SW 1271 (cell line): Measurements from ENCODE around the gene IGLL5.
A peak's percentile ranks its signal among the peaks of the same experiment; 100 is the strongest.
"Not testable (repeated sequence)": the region's sequence is repeated elsewhere in the genome, so short reads cannot be mapped to it uniquely, and the experiment has no call there.

Experiments
- DNase-seq, 2 experiments: peaks; one replicate each; lab custom pipeline; 2025; lab: John Stamatoyannopoulos, UW

The IGLL5 gene

GRCh38 chr22:22884010-22884887, 3.4 kb upstream of the IGLL5 start:
- peak; percentile 10 to 32 for DNase-seq

GRCh38 chr22:22884888-22885840, 2.5 kb upstream of the IGLL5 start:
- DNase-seq, result no peak

- DNase-seq, result no peak
Observed at GRCh38 chr22:22886546-22886945, 1.1 kb upstream of the IGLL5 start.

DNA sequence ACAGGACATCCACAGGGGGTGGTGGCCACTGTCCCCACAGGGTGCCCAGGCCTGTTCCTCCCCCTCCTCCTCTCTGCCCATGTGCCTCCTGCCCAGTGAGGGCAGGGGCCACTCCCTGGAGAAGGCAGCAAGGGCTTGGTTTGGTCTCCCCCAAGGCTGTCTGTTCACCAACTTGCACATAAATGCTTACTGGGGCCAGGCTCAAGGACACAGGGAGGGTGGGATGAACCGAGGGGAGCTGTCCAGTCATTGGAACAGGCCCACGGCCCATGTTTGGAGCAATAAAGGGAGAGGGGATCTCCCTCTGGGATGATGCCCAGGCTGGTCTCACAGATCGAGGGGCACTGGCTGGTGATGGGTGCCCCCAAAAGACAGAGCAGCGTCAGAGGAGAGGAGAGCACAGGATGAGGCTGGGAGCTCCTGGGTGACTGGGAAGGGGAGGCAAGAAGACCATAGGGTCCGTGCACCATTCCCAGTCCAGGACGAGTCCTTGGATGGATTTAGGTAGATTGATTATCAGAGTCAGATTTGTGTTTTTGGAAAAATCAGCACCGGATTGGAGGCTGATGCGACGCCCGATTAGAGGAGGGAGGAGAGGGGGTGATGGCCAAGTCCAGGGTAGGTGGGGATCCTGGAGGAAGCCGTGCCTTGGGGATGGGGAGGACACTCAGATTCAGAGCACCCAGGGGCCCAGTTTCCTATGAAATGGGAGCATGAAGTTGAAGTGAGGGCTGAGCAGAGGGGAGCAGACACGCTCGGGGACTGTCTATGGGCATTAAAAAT, 1.1 kb downstream of the IGLL5 start:
- DNase-seq, result no peak

DNA sequence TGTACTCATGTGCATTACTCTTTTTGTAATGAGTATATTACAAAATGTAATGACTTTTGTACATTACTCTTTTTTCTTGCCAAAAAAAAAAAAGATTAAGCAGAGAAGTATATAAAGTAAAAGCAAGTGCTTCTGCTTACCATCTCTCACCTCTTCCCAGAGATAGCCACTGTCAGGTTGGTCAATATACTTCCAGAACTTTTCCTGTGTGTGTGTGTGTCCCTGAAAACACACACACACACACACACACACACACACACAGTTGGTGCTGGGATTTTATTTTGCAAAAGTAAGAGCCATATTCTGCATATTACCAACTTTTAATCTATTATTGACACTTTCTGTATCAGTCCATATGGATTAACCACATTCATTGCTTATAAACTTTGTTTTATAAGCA, 2.5 kb downstream of the IGLL5 start:
- DNase-seq, result no peak

DNA sequence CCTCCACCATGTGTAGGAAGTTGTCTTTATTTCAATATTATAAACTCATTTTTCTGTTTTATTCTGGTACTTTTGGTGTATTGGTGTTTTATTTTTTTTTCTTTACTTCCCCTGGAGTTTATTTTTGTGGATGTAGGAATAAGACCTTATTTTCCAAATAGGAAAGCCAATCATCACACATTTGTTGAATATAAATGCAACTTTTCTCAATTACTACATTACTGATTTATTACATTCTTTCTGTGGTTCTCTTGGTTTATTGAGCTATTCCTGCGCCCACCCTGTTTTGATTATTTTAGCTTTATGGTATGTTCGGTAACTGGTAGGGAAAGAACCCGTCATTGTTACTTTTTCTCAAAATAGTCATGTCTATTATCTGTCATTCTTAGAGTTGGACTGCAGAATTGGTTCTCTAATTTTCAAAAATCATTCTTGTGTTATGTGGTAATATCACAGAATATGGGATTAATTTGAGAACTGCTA, 3.6 kb downstream of the IGLL5 start:
- no peak for DNase-seq

DNA sequence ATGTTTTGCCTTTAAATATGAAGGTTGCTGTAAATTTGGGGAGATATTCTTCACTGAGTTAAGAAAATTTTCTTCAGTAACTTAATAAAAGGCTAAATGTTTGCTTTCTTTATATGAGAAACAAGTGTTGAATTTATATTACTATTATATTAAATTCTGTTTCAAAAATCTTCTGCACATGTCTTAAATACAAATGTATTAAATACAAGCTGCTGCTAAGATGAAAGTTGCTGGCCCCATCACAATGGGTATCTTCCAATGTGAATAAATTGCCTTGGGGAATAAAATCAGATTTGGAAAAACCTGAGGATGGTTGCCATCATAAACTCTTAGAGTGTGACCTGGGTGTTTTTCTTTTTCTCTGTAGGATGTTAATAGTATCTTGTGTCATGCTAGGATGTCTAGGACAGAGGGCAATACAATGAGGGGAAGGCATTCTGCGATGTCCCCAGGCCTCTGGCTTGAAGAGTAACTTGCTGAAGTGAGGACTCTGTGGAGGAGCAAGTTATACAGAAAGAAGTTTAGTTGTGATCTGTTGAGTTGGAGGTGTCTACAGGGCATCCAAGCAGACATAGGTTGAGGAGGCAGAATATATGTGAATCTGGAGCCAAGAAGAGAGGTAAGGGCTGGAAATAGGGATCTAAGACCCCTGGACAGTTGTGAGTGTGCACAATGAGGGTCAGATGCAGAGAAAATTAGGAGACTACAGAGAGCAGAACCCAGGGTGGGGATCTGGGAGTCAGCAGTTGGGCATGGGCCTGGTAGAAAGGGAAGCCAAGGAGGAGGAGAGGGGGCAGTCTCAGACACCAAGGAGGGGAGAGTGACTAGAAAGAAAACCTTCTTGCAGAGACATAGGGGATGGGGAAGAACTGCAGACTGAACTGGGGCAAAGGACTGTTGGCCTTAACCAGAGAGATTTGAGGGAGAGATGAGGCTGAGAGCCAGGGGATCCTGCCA, 4.8 kb downstream of the IGLL5 start:
- no peak for DNase-seq

DNA sequence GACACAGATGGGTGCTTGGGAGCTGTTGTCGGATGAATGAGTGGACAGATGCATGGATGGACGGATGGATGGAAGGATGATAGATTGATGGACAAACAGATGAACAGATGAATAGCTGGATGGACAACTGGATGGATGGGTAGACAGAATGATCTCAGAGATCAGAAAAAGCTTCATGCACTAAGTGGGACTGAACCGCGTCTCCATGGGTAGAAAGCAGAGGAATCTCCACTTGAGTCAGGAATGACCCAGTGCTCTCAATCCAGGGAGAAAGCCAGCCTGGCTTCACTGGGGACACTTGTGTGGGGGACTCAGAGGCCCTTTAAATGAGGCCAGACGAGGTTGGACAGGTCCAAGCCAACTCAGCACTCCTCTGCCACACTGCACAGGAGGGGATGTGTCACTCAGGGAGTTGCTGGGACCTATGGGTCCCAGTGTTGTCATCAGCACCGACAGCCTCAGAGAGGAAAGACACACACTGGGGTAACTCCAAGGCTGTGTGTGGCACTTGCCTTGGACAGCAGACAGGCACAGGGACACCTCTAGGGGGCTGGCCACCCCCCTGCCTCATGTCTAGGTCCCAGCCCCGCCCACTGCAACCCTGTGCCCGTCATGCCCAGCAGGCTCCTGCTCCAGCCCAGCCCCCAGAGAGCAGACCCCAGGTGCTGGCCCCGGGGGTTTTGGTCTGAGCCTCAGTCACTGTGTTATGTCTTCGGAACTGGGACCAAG, 5.6 kb downstream of the IGLL5 start:
- DNase-seq, result no peak

DNA sequence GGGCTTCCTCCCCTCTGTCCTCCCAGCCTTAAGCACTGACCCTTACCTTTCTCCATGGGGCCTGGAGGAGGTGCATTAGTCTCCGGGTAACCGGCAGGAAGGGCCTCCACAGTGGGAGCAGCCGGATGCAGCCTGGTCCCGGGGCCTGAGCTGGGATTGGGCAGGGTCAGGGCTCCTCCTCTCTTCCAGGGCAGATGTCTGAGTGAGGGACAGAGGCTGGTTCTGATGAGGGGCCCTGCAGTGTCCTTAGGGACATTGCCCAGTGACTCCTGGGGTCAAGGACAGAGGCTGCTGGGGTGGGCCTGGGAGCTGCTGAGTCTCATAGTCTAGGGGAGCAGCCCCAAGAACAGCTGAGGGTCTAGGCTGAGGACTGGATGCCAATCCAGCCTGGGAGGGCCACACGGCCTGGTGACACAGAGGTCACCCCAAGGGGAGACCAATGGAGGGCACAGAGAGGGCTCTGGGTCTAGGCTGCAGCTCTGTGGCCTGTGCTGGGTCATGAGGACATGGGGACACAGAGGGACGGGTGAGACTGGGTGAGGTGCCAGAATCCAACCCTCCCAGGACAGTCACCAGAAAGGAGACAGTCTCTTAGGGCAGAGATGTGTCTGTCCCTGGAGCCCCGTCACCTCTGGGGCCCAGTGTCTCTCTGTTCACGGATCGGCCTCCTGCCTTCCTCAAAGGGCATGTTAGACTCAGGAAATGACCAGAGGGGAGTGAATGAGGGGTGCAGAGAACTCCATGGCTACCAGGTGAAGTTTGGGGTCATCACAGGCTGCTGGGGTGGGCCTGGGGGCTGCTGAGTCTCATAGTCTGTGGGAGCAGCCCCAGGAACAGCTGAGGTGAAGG, 6.5 kb downstream of the IGLL5 start:
- DNase-seq, result no peak

GRCh38 chr22:22894740-22895731, 7.4 kb downstream of the IGLL5 start:
- DNase-seq, result no peak

- DNase-seq, result no peak
Observed at GRCh38 chr22:22895776-22896445, 8.3 kb downstream of the IGLL5 start.

DNA sequence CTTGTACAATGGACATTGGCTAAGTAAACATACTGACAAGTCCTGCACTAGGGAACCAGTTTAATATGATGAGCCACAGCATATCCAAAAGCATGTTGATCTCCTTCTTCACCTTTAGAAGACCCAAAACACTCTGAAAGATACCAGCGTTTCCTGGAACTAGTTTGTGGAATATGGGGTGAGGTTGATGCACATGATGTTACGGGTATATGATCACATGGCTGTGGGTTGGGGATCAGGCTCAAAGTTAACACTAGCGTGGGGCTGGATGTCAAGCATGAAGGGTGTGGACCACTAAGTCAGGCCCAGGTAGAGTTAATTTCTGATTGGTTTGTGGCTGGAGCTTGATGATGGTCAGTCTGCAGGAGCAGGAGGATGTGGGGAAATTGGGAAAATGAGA, 9.0 kb downstream of the IGLL5 start:
- no peak for DNase-seq

GRCh38 chr22:22897091-22897490, 9.5 kb downstream of the IGLL5 start:
- no peak for DNase-seq

GRCh38 chr22:22897947-22898346, 10.3 kb downstream of the IGLL5 start:
- DNase-seq, result no peak

DNA sequence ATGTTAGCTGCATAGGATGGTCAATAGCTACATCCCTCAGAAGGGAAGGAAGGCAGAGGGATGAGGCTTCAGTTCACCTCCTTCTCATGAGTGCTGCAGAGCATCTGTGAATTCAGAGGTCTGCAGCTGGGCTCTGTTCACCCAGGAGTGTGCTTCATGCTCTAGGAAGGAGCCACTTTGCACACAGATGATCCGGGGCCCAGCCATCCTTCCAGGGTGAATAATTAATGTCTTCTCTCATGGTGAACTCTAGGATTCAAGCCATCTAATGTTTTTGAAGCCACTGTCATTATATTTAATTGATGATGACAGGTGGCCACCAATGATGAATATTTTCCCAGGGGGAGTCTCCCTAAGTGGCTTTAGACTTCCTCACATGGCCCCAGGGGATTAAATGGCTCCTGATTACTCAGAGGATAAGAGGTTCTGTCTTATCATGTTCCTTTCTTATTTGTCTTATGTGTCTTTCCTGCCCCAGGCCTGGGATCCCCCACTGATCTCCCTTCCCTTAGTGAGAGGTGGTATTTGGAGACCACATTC, 10.9 kb downstream of the IGLL5 start:
- DNase-seq, result not testable (repeated sequence)

GRCh38 chr22:22899342-22900080, 11.9 kb downstream of the IGLL5 start:
- not testable (repeated sequence) for DNase-seq
